ENCODE measurements around the gene CADM1. TPM values are rescaled to one million over a fixed set of nuclear protein-coding genes. Genes with fewer than 3 reads are reported as not detected.

CADM1 gene
- total RNA-seq, 4 donors from 2014 or later, result 89.9 to 351 (median 235) TPM

DNA sequence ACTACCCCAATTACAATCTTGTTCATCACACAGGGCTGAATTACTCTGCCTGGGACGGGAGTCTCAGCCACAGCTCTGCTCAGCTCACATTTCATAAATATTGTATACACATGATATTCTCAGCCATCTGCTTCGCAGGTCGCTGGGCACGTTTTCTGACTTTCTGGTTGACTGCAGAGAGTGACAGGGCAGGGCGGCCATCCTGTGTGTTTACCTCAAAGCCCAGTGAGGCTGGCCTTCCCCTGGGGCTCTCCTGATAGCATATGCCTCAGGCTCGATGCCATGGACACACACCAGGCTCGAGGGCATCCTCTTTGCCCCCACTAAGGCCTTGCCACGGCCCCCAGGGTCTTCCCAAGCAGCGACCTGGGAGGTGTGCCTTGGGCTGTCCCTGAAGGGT is 345.0 kb downstream of the CADM1 start:
- Histone ChIP-seq H3K4me1 (peaks cover 0 to 7% of the 10 kb centered on the region in 2 donors), H3K4me3 (replicated peaks in 1 of 3) (no peak overlapping the region), H3K36me3 (no peaks in the 10 kb centered on the region), H3K9me3 (no peaks in the 10 kb centered on the region), H3K27ac (no peak overlapping the region), H3K27me3 (no peaks in the 10 kb centered on the region)
- TF ChIP-seq, protein P1, sequence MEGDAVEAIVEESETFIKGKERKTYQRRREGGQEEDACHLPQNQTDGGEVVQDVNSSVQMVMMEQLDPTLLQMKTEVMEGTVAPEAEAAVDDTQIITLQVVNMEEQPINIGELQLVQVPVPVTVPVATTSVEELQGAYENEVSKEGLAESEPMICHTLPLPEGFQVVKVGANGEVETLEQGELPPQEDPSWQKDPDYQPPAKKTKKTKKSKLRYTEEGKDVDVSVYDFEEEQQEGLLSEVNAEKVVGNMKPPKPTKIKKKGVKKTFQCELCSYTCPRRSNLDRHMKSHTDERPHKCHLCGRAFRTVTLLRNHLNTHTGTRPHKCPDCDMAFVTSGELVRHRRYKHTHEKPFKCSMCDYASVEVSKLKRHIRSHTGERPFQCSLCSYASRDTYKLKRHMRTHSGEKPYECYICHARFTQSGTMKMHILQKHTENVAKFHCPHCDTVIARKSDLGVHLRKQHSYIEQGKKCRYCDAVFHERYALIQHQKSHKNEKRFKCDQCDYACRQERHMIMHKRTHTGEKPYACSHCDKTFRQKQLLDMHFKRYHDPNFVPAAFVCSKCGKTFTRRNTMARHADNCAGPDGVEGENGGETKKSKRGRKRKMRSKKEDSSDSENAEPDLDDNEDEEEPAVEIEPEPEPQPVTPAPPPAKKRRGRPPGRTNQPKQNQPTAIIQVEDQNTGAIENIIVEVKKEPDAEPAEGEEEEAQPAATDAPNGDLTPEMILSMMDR (IDR thresholded peaks at IDR 0.05), result no peak
- no peak for TF ChIP-seq POLR2A (IDR thresholded peaks at IDR 0.05)
- no peak for DNase-seq
- WGBS, 2 donors, result 72 to 87% methylated on average over 8 of the region's 9 CpGs
- intact Hi-C loops (cut with DNase I), result no loop called here

DNA sequence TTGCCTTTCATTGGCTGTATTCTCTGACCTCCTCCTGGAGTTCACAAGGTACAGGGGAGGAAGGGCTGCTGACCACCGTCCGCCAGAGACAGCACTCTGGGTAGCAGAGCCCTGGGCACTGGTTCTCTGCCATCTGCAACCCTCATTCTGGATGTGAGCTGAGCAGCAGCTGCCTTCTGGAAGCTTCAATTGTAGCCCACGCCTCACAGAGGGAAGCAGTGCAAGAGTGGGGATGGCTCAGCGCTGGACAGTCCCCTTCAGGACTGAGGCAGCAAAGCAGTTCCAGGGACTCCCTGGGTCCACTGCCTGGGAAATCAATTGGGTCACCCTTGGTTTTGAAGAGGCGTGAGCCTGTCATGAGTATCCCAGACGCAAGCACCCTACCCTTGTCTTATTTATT is 346.2 kb downstream of the CADM1 start:
- Histone ChIP-seq H3K9me3 (no peaks in the 10 kb centered on the region), H3K36me3 (no peaks in the 10 kb centered on the region), H3K4me1 (peaks cover 0 to 5% of the 10 kb centered on the region in 2 donors), H3K4me3 (replicated peaks in 1 of 3) (no peak overlapping the region), H3K27me3 (no peaks in the 10 kb centered on the region), H3K27ac (no peak overlapping the region)
- intact Hi-C loops (cut with DNase I), result no loop called here
- DNase-seq, result no peak
- no peak for TF ChIP-seq POLR2A (IDR thresholded peaks at IDR 0.05)
- TF ChIP-seq, protein P1 (IDR thresholded peaks at IDR 0.05), result no peak
- WGBS, 2 donors, result 85 to 87% methylated on average over 6 of the region's 6 CpGs

DNA sequence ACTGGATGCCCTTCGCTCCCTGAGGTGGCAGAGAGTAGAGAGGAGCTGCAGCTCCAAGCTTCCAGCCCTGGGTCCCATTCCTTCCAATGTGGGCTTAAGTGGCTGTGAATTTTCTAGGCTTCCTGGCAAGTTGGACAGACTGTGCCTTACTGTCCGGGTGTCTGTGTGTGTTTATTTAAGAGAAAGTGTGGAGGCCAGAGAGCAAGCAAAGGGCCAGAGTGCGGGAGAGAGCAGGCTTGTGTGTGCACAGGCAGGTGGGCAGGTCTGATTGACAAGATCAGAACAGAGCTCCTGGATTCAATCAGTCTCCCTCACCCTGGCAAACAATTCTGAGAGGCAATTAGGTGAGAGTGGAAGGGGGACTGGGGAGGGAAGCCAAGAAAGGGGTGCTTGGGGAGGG is 347.0 kb downstream of the CADM1 start:
- no peak overlapping the region for H3K27ac ChIP-seq
- TF ChIP-seq, protein P1 (IDR thresholded peaks at IDR 0.05), result no peak
- TF ChIP-seq POLR2A (IDR thresholded peaks at IDR 0.05), result no peak
- no peaks in the 10 kb centered on the region for H3K9me3 ChIP-seq
- 71 to 85% methylated on average over 3 of the region's 3 CpGs for WGBS, 2 donors
- no peaks in the 10 kb centered on the region for H3K27me3 ChIP-seq
- no peaks in the 10 kb centered on the region for H3K36me3 ChIP-seq
- H3K4me3 ChIP-seq (replicated peaks in 1 of 3), result no peak overlapping the region
- no peak for DNase-seq
- intact Hi-C loops (cut with DNase I), result no loop called here
- no peaks in the 10 kb centered on the region for H3K4me1 ChIP-seq

DNA sequence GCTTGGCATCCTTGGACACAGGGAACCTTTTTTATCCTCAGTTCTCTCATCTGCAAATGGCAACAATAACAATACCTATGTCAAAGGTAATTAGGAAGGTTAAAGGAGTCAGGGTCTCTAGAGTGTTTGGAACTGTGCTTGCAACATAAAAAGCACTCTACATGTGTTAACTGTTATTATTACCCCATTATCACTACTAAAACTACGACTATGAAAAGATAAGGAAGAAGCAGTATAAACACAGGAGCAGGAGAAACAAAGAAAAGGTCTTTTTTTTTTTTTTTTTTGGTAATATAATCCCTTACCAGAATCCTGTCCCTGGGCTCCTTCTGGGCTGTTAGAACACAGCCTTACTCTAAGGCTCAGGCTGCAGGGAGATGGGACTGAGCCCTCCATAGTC is 348.2 kb downstream of the CADM1 start:
- intact Hi-C loops (cut with DNase I), result no loop called here
- Histone ChIP-seq H3K27ac (no peak overlapping the region), H3K4me3 (replicated peaks in 1 of 3) (no peak overlapping the region), H3K36me3 (no peaks in the 10 kb centered on the region), H3K27me3 (no peaks in the 10 kb centered on the region), H3K9me3 (no peaks in the 10 kb centered on the region), H3K4me1 (no peaks in the 10 kb centered on the region)
- WGBS, 2 donors, result 58 to 64% methylated on average over 1 of the region's 1 CpG
- no peak for DNase-seq
- TF ChIP-seq, protein P1 (IDR thresholded peaks at IDR 0.05), result no peak
- TF ChIP-seq POLR2A (IDR thresholded peaks at IDR 0.05), result no peak

DNA sequence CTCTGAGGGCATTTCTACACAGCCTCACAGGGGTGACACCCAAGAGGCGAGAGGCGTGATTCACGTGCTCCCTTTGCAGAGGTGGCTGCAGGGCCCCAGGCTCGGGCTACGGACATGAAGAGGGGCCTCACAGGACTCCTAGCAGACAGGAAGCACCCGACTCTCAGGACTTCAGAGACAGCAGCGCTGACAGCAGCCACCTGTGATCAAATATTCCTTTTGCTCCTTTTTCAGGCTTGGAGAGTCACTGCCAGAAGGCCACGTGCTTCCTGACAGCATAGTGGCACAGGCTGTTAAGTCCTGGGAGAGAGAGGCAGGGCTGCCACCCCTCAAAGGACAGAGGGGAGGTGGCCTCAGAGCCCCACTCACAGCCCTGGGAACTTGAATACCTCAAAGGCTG is 348.9 kb downstream of the CADM1 start:
- no peak overlapping the region for H3K4me3 ChIP-seq (replicated peaks in 1 of 3)
- intact Hi-C loops (cut with DNase I), result no loop called here
- H3K27me3 ChIP-seq, result no peaks in the 10 kb centered on the region
- DNase-seq, result no peak
- H3K4me1 ChIP-seq, result no peaks in the 10 kb centered on the region
- no peaks in the 10 kb centered on the region for H3K9me3 ChIP-seq
- H3K27ac ChIP-seq, result no peak overlapping the region
- TF ChIP-seq, protein P1 (IDR thresholded peaks at IDR 0.05), result no peak
- no peak for TF ChIP-seq POLR2A (IDR thresholded peaks at IDR 0.05)
- no peaks in the 10 kb centered on the region for H3K36me3 ChIP-seq
- WGBS, 2 donors, result 68 to 74% methylated on average over 8 of the region's 8 CpGs
